ENCODE data around the gene TFF3. TPM values are rescaled to one million over a fixed set of nuclear protein-coding genes. Genes with fewer than 3 reads are reported as not detected.

The TFF3 gene
- polyA plus RNA-seq, 1 experiment = not detected

DNA sequence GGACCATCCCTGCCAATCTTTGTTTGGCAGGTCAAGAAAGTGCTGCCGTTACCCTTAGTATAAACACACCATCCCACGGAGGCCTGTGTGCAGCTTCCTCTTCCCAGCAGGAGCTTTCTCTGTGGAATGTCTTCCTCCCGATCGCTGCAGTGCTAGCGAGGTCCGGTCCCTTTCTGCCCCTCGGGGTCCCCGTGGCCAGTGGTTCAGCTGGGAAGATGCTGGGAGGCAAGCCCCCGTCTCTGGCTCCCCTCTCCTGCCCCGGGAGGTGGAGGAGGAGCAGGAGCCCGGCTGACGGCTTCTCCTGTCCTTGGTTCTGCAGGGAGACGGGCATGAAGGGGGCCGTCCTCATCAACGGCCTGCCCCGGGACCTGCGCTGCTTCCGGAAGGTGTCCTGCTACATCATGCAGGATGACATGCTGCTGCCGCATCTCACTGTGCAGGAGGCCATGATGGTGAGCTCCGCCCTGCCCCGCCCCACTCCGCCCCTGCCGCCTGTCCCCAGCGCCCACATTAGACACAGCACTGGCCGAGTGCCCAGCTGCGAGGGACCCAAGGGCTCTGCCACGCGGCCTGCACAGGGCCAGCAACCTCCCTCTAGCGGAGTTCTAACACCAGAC, 42.1 kb downstream of the TFF3 start:
- no peak for DNase-seq (ENCODE audit: low read depth, low spot score)
- Histone ChIP-seq H3K4me3 (ENCODE audit: low read depth, low read length) (no peak overlapping the region), H3K27ac (ENCODE audit: low read depth, low read length) (no peak overlapping the region), H3K9me3 (ENCODE audit: control insufficient read depth, insufficient read depth, low read length) (no peaks in the 10 kb centered on the region), H3K27me3 (ENCODE audit: control insufficient read depth, insufficient read depth, low read length) (no peaks in the 10 kb centered on the region)
- CTCF ChIA-PET = no interaction called here
- POLR2A ChIA-PET = no interaction called here
- TF ChIP-seq, protein P1, sequence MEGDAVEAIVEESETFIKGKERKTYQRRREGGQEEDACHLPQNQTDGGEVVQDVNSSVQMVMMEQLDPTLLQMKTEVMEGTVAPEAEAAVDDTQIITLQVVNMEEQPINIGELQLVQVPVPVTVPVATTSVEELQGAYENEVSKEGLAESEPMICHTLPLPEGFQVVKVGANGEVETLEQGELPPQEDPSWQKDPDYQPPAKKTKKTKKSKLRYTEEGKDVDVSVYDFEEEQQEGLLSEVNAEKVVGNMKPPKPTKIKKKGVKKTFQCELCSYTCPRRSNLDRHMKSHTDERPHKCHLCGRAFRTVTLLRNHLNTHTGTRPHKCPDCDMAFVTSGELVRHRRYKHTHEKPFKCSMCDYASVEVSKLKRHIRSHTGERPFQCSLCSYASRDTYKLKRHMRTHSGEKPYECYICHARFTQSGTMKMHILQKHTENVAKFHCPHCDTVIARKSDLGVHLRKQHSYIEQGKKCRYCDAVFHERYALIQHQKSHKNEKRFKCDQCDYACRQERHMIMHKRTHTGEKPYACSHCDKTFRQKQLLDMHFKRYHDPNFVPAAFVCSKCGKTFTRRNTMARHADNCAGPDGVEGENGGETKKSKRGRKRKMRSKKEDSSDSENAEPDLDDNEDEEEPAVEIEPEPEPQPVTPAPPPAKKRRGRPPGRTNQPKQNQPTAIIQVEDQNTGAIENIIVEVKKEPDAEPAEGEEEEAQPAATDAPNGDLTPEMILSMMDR (IDR thresholded peaks at IDR 0.05; ENCODE audit: low read depth, low read length) = no peak

DNA sequence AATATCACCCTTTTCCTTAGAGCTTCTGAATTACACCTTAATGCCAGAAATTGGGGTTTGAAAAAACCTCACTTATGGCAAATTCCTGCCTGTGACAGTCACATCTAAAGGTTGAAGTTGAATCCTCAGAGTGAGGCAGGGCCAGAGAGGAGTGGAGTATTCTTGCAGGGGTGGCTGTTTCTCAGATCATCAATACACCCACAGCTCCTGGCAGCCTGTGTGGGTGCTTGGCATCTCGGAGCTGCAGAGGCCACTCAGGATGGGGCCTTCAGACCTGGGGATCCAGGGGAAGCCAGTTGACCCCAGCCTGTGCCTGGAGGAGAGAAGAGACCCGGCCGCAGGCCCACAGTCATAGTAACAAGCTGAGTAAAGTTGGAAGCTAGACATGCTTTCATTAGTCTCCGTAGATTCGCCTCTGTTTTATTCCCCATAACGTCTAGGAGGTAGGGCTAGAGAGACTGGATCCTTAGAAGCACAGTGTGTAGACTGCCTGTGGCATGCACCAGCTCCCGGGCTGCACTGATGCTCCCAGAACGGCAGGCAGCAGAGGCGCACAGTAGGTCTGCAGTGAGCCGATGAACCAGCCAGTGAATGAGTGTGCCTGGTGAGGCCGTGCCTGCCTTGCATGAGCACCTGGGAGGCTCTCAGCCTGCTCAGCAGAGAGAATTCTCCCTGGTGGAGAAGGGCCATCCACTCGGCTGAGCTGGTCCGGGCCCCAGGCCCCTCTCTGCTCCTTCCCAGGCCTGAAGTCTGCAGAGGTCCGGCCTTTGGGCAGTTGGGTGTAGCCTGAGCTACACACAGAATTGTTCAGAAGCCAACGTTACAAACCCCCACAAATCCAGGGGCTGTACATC, 42.9 kb downstream of the TFF3 start:
- POLR2A ChIA-PET = no interaction called here
- CTCF ChIA-PET = no interaction called here
- H3K27me3 ChIP-seq (ENCODE audit: control insufficient read depth, insufficient read depth, low read length) = no peaks in the 10 kb centered on the region

DNA sequence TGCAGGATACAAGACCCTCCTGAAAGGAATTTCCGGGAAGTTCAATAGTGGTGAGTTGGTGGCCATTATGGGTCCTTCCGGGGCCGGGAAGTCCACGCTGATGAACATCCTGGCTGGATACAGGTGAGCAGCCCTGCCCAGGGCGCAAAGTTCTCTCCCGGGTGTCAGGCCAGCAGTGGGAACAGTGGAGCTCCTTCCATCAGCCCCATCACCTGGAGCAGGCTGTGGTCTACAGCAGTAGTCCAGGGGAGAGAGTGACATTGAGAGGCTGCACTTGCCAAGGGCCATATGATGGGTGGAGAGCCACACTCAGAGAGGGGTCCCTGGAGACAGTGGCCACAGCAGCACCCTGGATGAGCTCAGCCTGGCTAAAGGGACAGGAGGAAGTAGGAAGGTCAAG, 44.1 kb downstream of the TFF3 start:
- ChIA-PET CTCF (no interaction called here), POLR2A (no interaction called here)
- TF ChIP-seq, protein P1 (IDR thresholded peaks at IDR 0.05; ENCODE audit: low read depth, low read length) = no peak
- Histone ChIP-seq H3K9me3 (ENCODE audit: control insufficient read depth, insufficient read depth, low read length) (no peaks in the 10 kb centered on the region), H3K27me3 (ENCODE audit: control insufficient read depth, insufficient read depth, low read length) (no peaks in the 10 kb centered on the region), H3K4me3 (ENCODE audit: low read depth, low read length) (no peak overlapping the region), H3K27ac (ENCODE audit: low read depth, low read length) (no peak overlapping the region)
- DNase-seq (ENCODE audit: low read depth, low spot score) = no peak

More for the DNA sequence above, 42.9 kb downstream of the TFF3 start:
- Histone ChIP-seq H3K9me3 (ENCODE audit: control insufficient read depth, insufficient read depth, low read length) (no peaks in the 10 kb centered on the region), H3K4me3 (ENCODE audit: low read depth, low read length) (no peak overlapping the region), H3K27ac (ENCODE audit: low read depth, low read length) (no peak overlapping the region)
- DNase-seq (ENCODE audit: low read depth, low spot score) = no peak
- TF ChIP-seq, protein P1 (IDR thresholded peaks at IDR 0.05; ENCODE audit: low read depth, low read length) = no peak

DNA sequence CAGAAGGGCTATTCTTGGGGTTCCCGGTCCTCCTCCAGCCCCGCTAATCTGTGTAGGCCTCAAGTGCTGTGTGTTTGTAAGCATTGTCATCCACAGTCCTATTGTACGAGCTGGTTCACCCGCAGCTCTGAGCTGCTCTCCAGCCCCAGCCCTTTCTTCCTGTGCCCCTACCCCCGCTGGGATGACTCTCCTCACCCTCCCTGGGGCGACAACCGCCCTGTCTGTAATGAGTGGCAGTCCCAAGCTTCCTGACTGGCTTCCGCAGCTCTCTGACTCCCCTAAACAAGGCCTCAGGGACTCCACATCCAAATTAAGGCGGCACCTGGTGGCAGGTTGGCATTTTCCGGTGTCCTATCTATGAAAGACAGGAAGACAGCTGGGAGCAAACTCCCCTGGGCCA, 45.8 kb downstream of the TFF3 start:
- Histone ChIP-seq H3K9me3 (ENCODE audit: control insufficient read depth, insufficient read depth, low read length) (no peaks in the 10 kb centered on the region), H3K4me3 (ENCODE audit: low read depth, low read length) (no peak overlapping the region), H3K27me3 (ENCODE audit: control insufficient read depth, insufficient read depth, low read length) (no peaks in the 10 kb centered on the region), H3K27ac (ENCODE audit: low read depth, low read length) (no peak overlapping the region)
- DNase-seq (ENCODE audit: low read depth, low spot score) = no peak
- CTCF ChIA-PET = interaction anchor here (1.2 to 2.0 kb wide), 2 partner anchors 11 to 124 kb away, joined by 3 to 5 read pairs; no protein-coding TSS in a partner anchor
- TF ChIP-seq, protein P1 (IDR thresholded peaks at IDR 0.05; ENCODE audit: low read depth, low read length) = no peak
- POLR2A ChIA-PET = no interaction called here

DNA sequence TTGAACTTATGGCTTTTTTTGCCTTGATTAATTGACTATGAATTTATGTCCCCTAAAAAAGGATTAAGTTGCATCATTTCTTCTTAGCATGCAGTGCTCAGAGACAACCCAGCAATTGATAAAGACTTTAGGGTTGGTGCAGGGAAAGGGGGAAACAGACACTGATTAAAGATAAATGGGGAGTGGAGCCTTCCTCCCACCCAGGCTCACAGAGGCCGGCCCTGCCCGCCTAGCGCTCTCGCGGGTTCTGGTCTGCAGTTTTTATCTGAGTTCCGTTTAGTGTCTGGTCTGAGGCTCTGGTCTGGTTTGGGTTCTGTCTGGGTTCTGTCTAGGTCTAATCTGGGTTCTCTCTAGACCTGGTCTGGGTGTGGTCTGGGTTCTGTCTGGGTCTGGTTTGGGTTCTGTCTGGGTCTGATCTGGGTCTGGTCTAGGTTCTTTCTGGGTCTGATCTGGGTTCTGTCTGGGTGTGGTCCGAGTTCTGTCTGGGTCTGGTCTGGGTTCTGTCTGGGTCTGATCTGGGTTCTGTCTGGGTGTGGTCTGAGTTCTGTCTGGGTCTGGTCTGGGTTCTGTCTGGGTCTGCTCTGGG, 48.1 kb downstream of the TFF3 start:
- CTCF ChIA-PET = no interaction called here
- DNase-seq (ENCODE audit: low read depth, low spot score) = no peak
- Histone ChIP-seq H3K27ac (ENCODE audit: low read depth, low read length) (no peak overlapping the region), H3K4me3 (ENCODE audit: low read depth, low read length) (no peak overlapping the region), H3K27me3 (ENCODE audit: control insufficient read depth, insufficient read depth, low read length) (peaks cover 5% of the 10 kb centered on the region), H3K9me3 (ENCODE audit: control insufficient read depth, insufficient read depth, low read length) (no peaks in the 10 kb centered on the region)
- TF ChIP-seq, protein P1 (IDR thresholded peaks at IDR 0.05; ENCODE audit: low read depth, low read length) = no peak
- POLR2A ChIA-PET = no interaction called here

All from AG04450 (cell line).